Measurements from ENCODE around the gene CASZ1. TPM values are rescaled to one million over a fixed set of nuclear protein-coding genes. Genes with fewer than 3 reads are reported as not detected.

The CASZ1 gene
- polyA plus RNA-seq, 4 donors = 13.5 to 23.0 (median 14.5) TPM

GRCh38 chr1:10617931-10618885 is 178.2 kb downstream of the CASZ1 start:
- Histone ChIP-seq H3K4me1 (ENCODE audit: control insufficient read depth in 3 of 3, insufficient read depth in 2 of 3, low read depth in 1 of 3, low read length in 2 of 3) (no peaks in the 10 kb centered on the region), H3K36me3 (ENCODE audit: control insufficient read depth in 3 of 3, insufficient read depth in 2 of 3, low read depth in 1 of 3, low read length in 3 of 3) (peaks cover 0 to 78% (median 4%) of the 10 kb centered on the region in 3 donors), H3K27me3 (ENCODE audit: control insufficient read depth in 3 of 3, insufficient read depth in 3 of 3, low read length in 3 of 3) (no peaks in the 10 kb centered on the region), H3K4me3 (ENCODE audit: low read depth in 1 of 3, low read length in 3 of 3) (no peak overlapping the region), H3K27ac (ENCODE audit: low read depth in 1 of 3, low read length in 2 of 3) (no peak overlapping the region), H3K9me3 (ENCODE audit: control insufficient read depth in 2 of 2, insufficient read depth in 1 of 2, low read depth in 1 of 2, low read length in 1 of 2) (no peaks in the 10 kb centered on the region)
- no peak for DNase-seq
- 95 to 98% (median 97%) methylated on average over 23 of the region's 23 CpGs for WGBS, 3 donors
- no peak for FAIRE-seq

GRCh38 chr1:10617318-10617717 is 179.1 kb downstream of the CASZ1 start:
- Histone ChIP-seq H3K36me3 (ENCODE audit: control insufficient read depth in 3 of 3, insufficient read depth in 2 of 3, low read depth in 1 of 3, low read length in 3 of 3) (peaks cover 0 to 79% (median 2%) of the 10 kb centered on the region in 3 donors), H3K27ac (ENCODE audit: low read depth in 1 of 3, low read length in 2 of 3) (no peak overlapping the region), H3K27me3 (ENCODE audit: control insufficient read depth in 3 of 3, insufficient read depth in 3 of 3, low read length in 3 of 3) (no peaks in the 10 kb centered on the region), H3K4me3 (ENCODE audit: low read depth in 1 of 3, low read length in 3 of 3) (no peak overlapping the region), H3K4me1 (ENCODE audit: control insufficient read depth in 3 of 3, insufficient read depth in 2 of 3, low read depth in 1 of 3, low read length in 2 of 3) (no peaks in the 10 kb centered on the region), H3K9me3 (ENCODE audit: control insufficient read depth in 2 of 2, insufficient read depth in 1 of 2, low read depth in 1 of 2, low read length in 1 of 2) (no peaks in the 10 kb centered on the region)
- no peak for DNase-seq
- WGBS, 3 donors = 92 to 95% (median 94%) methylated on average over 5 of the region's 5 CpGs
- no peak for FAIRE-seq

GRCh38 chr1:10616696-10617095 is 179.8 kb downstream of the CASZ1 start:
- Histone ChIP-seq H3K4me3 (ENCODE audit: low read depth in 1 of 3, low read length in 3 of 3) (no peak overlapping the region), H3K9me3 (ENCODE audit: control insufficient read depth in 2 of 2, insufficient read depth in 1 of 2, low read depth in 1 of 2, low read length in 1 of 2) (no peaks in the 10 kb centered on the region), H3K27me3 (ENCODE audit: control insufficient read depth in 3 of 3, insufficient read depth in 3 of 3, low read length in 3 of 3) (no peaks in the 10 kb centered on the region), H3K36me3 (ENCODE audit: control insufficient read depth in 3 of 3, insufficient read depth in 2 of 3, low read depth in 1 of 3, low read length in 3 of 3) (peaks cover 0 to 73% (median 2%) of the 10 kb centered on the region in 3 donors), H3K27ac (ENCODE audit: low read depth in 1 of 3, low read length in 2 of 3) (no peak overlapping the region), H3K4me1 (ENCODE audit: control insufficient read depth in 3 of 3, insufficient read depth in 2 of 3, low read depth in 1 of 3, low read length in 2 of 3) (no peaks in the 10 kb centered on the region)
- FAIRE-seq = no peak
- no peak for DNase-seq
- WGBS, 3 donors = 96 to 98% (median 97%) methylated on average over 15 of the region's 15 CpGs

- no peaks in the 10 kb centered on the region for H3K27me3 ChIP-seq (ENCODE audit: control insufficient read depth in 3 of 3, insufficient read depth in 3 of 3, low read length in 3 of 3)
- no peak overlapping the region for H3K27ac ChIP-seq (ENCODE audit: low read depth in 1 of 3, low read length in 2 of 3)
- H3K4me3 ChIP-seq (ENCODE audit: low read depth in 1 of 3, low read length in 3 of 3) = no peak overlapping the region
- H3K36me3 ChIP-seq (ENCODE audit: control insufficient read depth in 3 of 3, insufficient read depth in 2 of 3, low read depth in 1 of 3, low read length in 3 of 3) = peaks cover 0 to 68% (median 2%) of the 10 kb centered on the region in 3 donors
- WGBS, 3 donors = 93 to 94% (median 93%) methylated on average over 27 of the region's 27 CpGs
- DNase-seq = no peak
- no peaks in the 10 kb centered on the region for H3K9me3 ChIP-seq (ENCODE audit: control insufficient read depth in 2 of 2, insufficient read depth in 1 of 2, low read depth in 1 of 2, low read length in 1 of 2)
- no peak for FAIRE-seq
- no peaks in the 10 kb centered on the region for H3K4me1 ChIP-seq (ENCODE audit: control insufficient read depth in 3 of 3, insufficient read depth in 2 of 3, low read depth in 1 of 3, low read length in 2 of 3)
These were observed 180.3 kb downstream of the CASZ1 start for GRCh38 chr1:10615932-10616671.

GRCh38 chr1:10615332-10615731 is 181.1 kb downstream of the CASZ1 start:
- H3K36me3 ChIP-seq (ENCODE audit: control insufficient read depth in 3 of 3, insufficient read depth in 2 of 3, low read depth in 1 of 3, low read length in 3 of 3) = peaks cover 0 to 62% (median 2%) of the 10 kb centered on the region in 3 donors
- no peaks in the 10 kb centered on the region for H3K9me3 ChIP-seq (ENCODE audit: control insufficient read depth in 2 of 2, insufficient read depth in 1 of 2, low read depth in 1 of 2, low read length in 1 of 2)
- H3K27ac ChIP-seq (ENCODE audit: low read depth in 1 of 3, low read length in 2 of 3) = no peak overlapping the region
- H3K4me3 ChIP-seq (ENCODE audit: low read depth in 1 of 3, low read length in 3 of 3) = no peak overlapping the region
- WGBS, 3 donors = 87 to 94% (median 93%) methylated on average over 13 of the region's 13 CpGs
- no peak for DNase-seq
- no peaks in the 10 kb centered on the region for H3K4me1 ChIP-seq (ENCODE audit: control insufficient read depth in 3 of 3, insufficient read depth in 2 of 3, low read depth in 1 of 3, low read length in 2 of 3)
- no peak for FAIRE-seq
- H3K27me3 ChIP-seq (ENCODE audit: control insufficient read depth in 3 of 3, insufficient read depth in 3 of 3, low read length in 3 of 3) = no peaks in the 10 kb centered on the region

- Histone ChIP-seq H3K4me3 (ENCODE audit: low read depth in 1 of 3, low read length in 3 of 3) (no peak overlapping the region), H3K36me3 (ENCODE audit: control insufficient read depth in 3 of 3, insufficient read depth in 2 of 3, low read depth in 1 of 3, low read length in 3 of 3) (peaks cover 0 to 61% (median 2%) of the 10 kb centered on the region in 3 donors), H3K4me1 (ENCODE audit: control insufficient read depth in 3 of 3, insufficient read depth in 2 of 3, low read depth in 1 of 3, low read length in 2 of 3) (no peaks in the 10 kb centered on the region), H3K27ac (ENCODE audit: low read depth in 1 of 3, low read length in 2 of 3) (no peak overlapping the region), H3K27me3 (ENCODE audit: control insufficient read depth in 3 of 3, insufficient read depth in 3 of 3, low read length in 3 of 3) (no peaks in the 10 kb centered on the region), H3K9me3 (ENCODE audit: control insufficient read depth in 2 of 2, insufficient read depth in 1 of 2, low read depth in 1 of 2, low read length in 1 of 2) (no peaks in the 10 kb centered on the region)
- DNase-seq (no peak), FAIRE-seq (no peak)
- WGBS, 3 donors = 92 to 94% (median 93%) methylated on average over 18 of the region's 18 CpGs
These were observed 181.8 kb downstream of the CASZ1 start for GRCh38 chr1:10614377-10615225.

- Histone ChIP-seq H3K27ac (ENCODE audit: low read depth in 1 of 3, low read length in 2 of 3) (no peak overlapping the region), H3K36me3 (ENCODE audit: control insufficient read depth in 3 of 3, insufficient read depth in 2 of 3, low read depth in 1 of 3, low read length in 3 of 3) (peaks cover 0 to 56% (median 2%) of the 10 kb centered on the region in 3 donors), H3K9me3 (ENCODE audit: control insufficient read depth in 2 of 2, insufficient read depth in 1 of 2, low read depth in 1 of 2, low read length in 1 of 2) (no peaks in the 10 kb centered on the region), H3K4me3 (ENCODE audit: low read depth in 1 of 3, low read length in 3 of 3) (no peak overlapping the region), H3K4me1 (ENCODE audit: control insufficient read depth in 3 of 3, insufficient read depth in 2 of 3, low read depth in 1 of 3, low read length in 2 of 3) (no peaks in the 10 kb centered on the region), H3K27me3 (ENCODE audit: control insufficient read depth in 3 of 3, insufficient read depth in 3 of 3, low read length in 3 of 3) (no peaks in the 10 kb centered on the region)
- no peak for DNase-seq
- 91 to 95% (median 94%) methylated on average over 8 of the region's 8 CpGs for WGBS, 3 donors
- no peak for FAIRE-seq
These were observed 182.6 kb downstream of the CASZ1 start for GRCh38 chr1:10613861-10614260.

GRCh38 chr1:10613340-10613739 is 183.1 kb downstream of the CASZ1 start:
- DNase-seq = no peak
- Histone ChIP-seq H3K36me3 (ENCODE audit: control insufficient read depth in 3 of 3, insufficient read depth in 2 of 3, low read depth in 1 of 3, low read length in 3 of 3) (peaks cover 0 to 51% (median 2%) of the 10 kb centered on the region in 3 donors), H3K27me3 (ENCODE audit: control insufficient read depth in 3 of 3, insufficient read depth in 3 of 3, low read length in 3 of 3) (no peaks in the 10 kb centered on the region), H3K9me3 (ENCODE audit: control insufficient read depth in 2 of 2, insufficient read depth in 1 of 2, low read depth in 1 of 2, low read length in 1 of 2) (no peaks in the 10 kb centered on the region), H3K27ac (ENCODE audit: low read depth in 1 of 3, low read length in 2 of 3) (no peak overlapping the region), H3K4me1 (ENCODE audit: control insufficient read depth in 3 of 3, insufficient read depth in 2 of 3, low read depth in 1 of 3, low read length in 2 of 3) (no peaks in the 10 kb centered on the region), H3K4me3 (ENCODE audit: low read depth in 1 of 3, low read length in 3 of 3) (no peak overlapping the region)
- 95 to 97% (median 96%) methylated on average over 10 of the region's 10 CpGs for WGBS, 3 donors
- no peak for FAIRE-seq
